Loucy (cell line): ENCODE results near the gene ADGRB3.
"Not testable (repeated sequence)": the region's sequence is repeated elsewhere in the genome, so short reads cannot be mapped to it uniquely, and the experiment has no call there.

Experiments used
- H2AFZ ChIP-seq: fragments of 200-600 bp; sonication (generic); 2 replicates; pipeline ENCODE4 v1.6.0; 2016; ENCODE audit warnings: antibody characterized with exemption, mild to moderate bottlenecking, low read length, moderate library complexity
- H3F3A ChIP-seq: fragments of 200-600 bp; 2 replicates; pipeline ENCODE4 v1.6.0; 2016; ENCODE audit warnings: antibody characterized with exemption, low read depth, mild to moderate bottlenecking
- H3K27me3 ChIP-seq: fragments of 200-600 bp; sonication (generic); 2 replicates; pipeline ENCODE4 v1.6.1; 2014; ENCODE audit warnings: low read length, mild to moderate bottlenecking; ENCODE audit not compliant: insufficient read depth, poor library complexity, severe bottlenecking
- H3K36me3 ChIP-seq: fragments of 200-600 bp; sonication (generic); 2 replicates; pipeline ENCODE4 v1.6.1; 2016; ENCODE audit warnings: low read length; ENCODE audit not compliant: insufficient read depth
- H3K4me1 ChIP-seq: fragments of 200-600 bp; sonication (generic); 2 replicates; pipeline ENCODE4 v1.5.1; 2014; ENCODE audit warnings: low read length, mild to moderate bottlenecking; ENCODE audit not compliant: insufficient read depth, poor library complexity, severe bottlenecking
- H3K4me2 ChIP-seq: fragments of 200-600 bp; sonication (generic); 2 replicates; pipeline ENCODE4 v1.6.0; 2014; ENCODE audit warnings: antibody characterized with exemption, low read length, low read depth, mild to moderate bottlenecking; ENCODE audit not compliant: poor library complexity, severe bottlenecking
- H3K4me3 ChIP-seq: fragments of 200-600 bp; sonication (generic); 2 replicates; pipeline ENCODE4 v1.5.1; 2014; ENCODE audit warnings: low read length, mild to moderate bottlenecking, mixed read lengths; ENCODE audit not compliant: poor library complexity, severe bottlenecking
- H3K79me2 ChIP-seq: fragments of 200-600 bp; sonication (generic); 2 replicates; pipeline ENCODE4 v1.6.1; 2014; ENCODE audit warnings: low read length; ENCODE audit not compliant: insufficient read depth
- H3K9ac ChIP-seq: fragments of 200-600 bp; sonication (generic); 2 replicates; pipeline ENCODE4 v1.6.0; 2014; ENCODE audit warnings: mild to moderate bottlenecking, low read depth, low read length, moderate library complexity; ENCODE audit not compliant: poor library complexity, severe bottlenecking
- H3K9me2 ChIP-seq: fragments of 200-600 bp; sonication (generic); replicated peaks from 2 replicates; pipeline ENCODE4 v1.6.1; 2016; ENCODE audit warnings: low read depth, low read length, mixed read lengths
- H3K9me3 ChIP-seq: fragments of 200-600 bp; sonication (generic); 2 replicates; pipeline ENCODE4 v1.6.1; 2014; ENCODE audit warnings: mild to moderate bottlenecking, antibody characterized with exemption, low read length, low read depth; ENCODE audit not compliant: insufficient read depth
- H4K20me1 ChIP-seq: fragments of 200-600 bp; sonication (generic); 2 replicates; pipeline ENCODE4 v1.6.0; 2014; ENCODE audit warnings: antibody characterized with exemption, low read length, mild to moderate bottlenecking; ENCODE audit not compliant: insufficient read depth, poor library complexity, severe bottlenecking
- CTCF ChIP-seq: fragments of 200-600 bp; sonication (generic); conservative IDR thresholded peaks from 2 replicates; pipeline ENCODE4 v1.5.1; 2014; ENCODE audit warnings: mild to moderate bottlenecking, antibody characterized with exemption, low read length
- EZH2phosphoT487 ChIP-seq: fragments of 200-600 bp; IDR thresholded peaks from 2 replicates; pipeline ENCODE4 v1.6.1; 2018; ENCODE audit warnings: antibody characterized with exemption, mild to moderate bottlenecking, moderate library complexity, borderline replicate concordance

ADGRB3 gene

GRCh38 chr6:68741501-68742386, 106.7 kb downstream of the ADGRB3 start:
- TF ChIP-seq EZH2phosphoT487, result no peak
- TF ChIP-seq CTCF, result no peak
- no peaks in the 10 kb centered on the region for H3K4me1 ChIP-seq
- no peak overlapping the region for H2AFZ ChIP-seq
- no peaks in the 10 kb centered on the region for H3K27me3 ChIP-seq
- H3K9me3 ChIP-seq, result no peaks in the 10 kb centered on the region
- no peaks in the 10 kb centered on the region for H3F3A ChIP-seq
- no peak overlapping the region for H3K4me2 ChIP-seq
- H3K9ac ChIP-seq, result no peak overlapping the region
- H3K9me2 ChIP-seq, result no peaks in the 10 kb centered on the region
- H3K4me3 ChIP-seq, result no peak overlapping the region
- no peaks in the 10 kb centered on the region for H3K79me2 ChIP-seq
- no peaks in the 10 kb centered on the region for H3K36me3 ChIP-seq
- no peaks in the 10 kb centered on the region for H4K20me1 ChIP-seq

GRCh38 chr6:68743099-68743498, 108.0 kb downstream of the ADGRB3 start:
- no peaks in the 10 kb centered on the region for H3K27me3 ChIP-seq
- no peaks in the 10 kb centered on the region for H3F3A ChIP-seq
- TF ChIP-seq CTCF (no peak), EZH2phosphoT487 (no peak)
- no peaks in the 10 kb centered on the region for H4K20me1 ChIP-seq
- H2AFZ ChIP-seq, result no peak overlapping the region
- H3K4me3 ChIP-seq, result no peak overlapping the region
- no peaks in the 10 kb centered on the region for H3K9me3 ChIP-seq
- H3K4me2 ChIP-seq, result no peak overlapping the region
- no peaks in the 10 kb centered on the region for H3K79me2 ChIP-seq
- no peaks in the 10 kb centered on the region for H3K36me3 ChIP-seq
- H3K9ac ChIP-seq, result no peak overlapping the region
- no peaks in the 10 kb centered on the region for H3K9me2 ChIP-seq
- no peaks in the 10 kb centered on the region for H3K4me1 ChIP-seq

GRCh38 chr6:68744376-68744775, 109.3 kb downstream of the ADGRB3 start:
- not testable (repeated sequence) for H3F3A ChIP-seq, H3K27me3 ChIP-seq, H3K4me3 ChIP-seq, H3K4me2 ChIP-seq, H4K20me1 ChIP-seq, H2AFZ ChIP-seq, H3K36me3 ChIP-seq, H3K4me1 ChIP-seq, H3K9ac ChIP-seq, H3K79me2 ChIP-seq, H3K9me2 ChIP-seq, H3K9me3 ChIP-seq

GRCh38 chr6:68746376-68746775, 111.3 kb downstream of the ADGRB3 start:
- no peaks in the 10 kb centered on the region for H3K79me2 ChIP-seq
- H3K36me3 ChIP-seq, result no peaks in the 10 kb centered on the region
- no peaks in the 10 kb centered on the region for H3K9me2 ChIP-seq
- TF ChIP-seq EZH2phosphoT487 (no peak), CTCF (no peak)
- no peaks in the 10 kb centered on the region for H3K9me3 ChIP-seq
- H3K4me2 ChIP-seq, result no peak overlapping the region
- H4K20me1 ChIP-seq, result no peaks in the 10 kb centered on the region
- H3K9ac ChIP-seq, result no peak overlapping the region
- H3K27me3 ChIP-seq, result no peaks in the 10 kb centered on the region
- no peak overlapping the region for H2AFZ ChIP-seq
- H3F3A ChIP-seq, result no peaks in the 10 kb centered on the region
- no peak overlapping the region for H3K4me3 ChIP-seq
- no peaks in the 10 kb centered on the region for H3K4me1 ChIP-seq
